Activated T-cell treated with anti-CD3 and anti-CD28 coated beads, Interleukin-2, amount 50 U/mL, for 72 hours (primary cell): ENCODE data around the gene MRPL4. TPM values are rescaled to one million over a fixed set of nuclear protein-coding genes. Genes with fewer than 3 reads are reported as not detected.

Experiments
- ATAC-seq, 2 donors: fragments of 150-1000 bp; cut with Tn5 transposase; replicated peaks in 1 of 2; 2 replicates each; pipeline ENCODE4 v1.10.0; 2021; ENCODE audit warnings: moderate library complexity in 2 of 2, mild to moderate bottlenecking in 1 of 2
- DNase-seq, 2 donors: peaks; one replicate each; pipeline ENCODE4 v3.0.0; 2021 to 2022; ENCODE audit warnings: mixed read lengths in 1 of 2
- H3K27ac Mint-ChIP-seq: one replicate; pipeline ENCODE4 v1.8.0; 2022; ENCODE audit warnings: mild to moderate bottlenecking, moderate library complexity, mixed read lengths
- H3K27me3 Mint-ChIP-seq: one replicate; pipeline ENCODE4 v1.8.0; 2022; ENCODE audit warnings: low read depth, mixed read lengths
- H3K36me3 Mint-ChIP-seq, 2 donors: one replicate each; pipeline ENCODE4 v1.8.0; 2022; ENCODE audit warnings: mixed read lengths in 2 of 2, mild to moderate bottlenecking in 1 of 2; ENCODE audit not compliant: insufficient read depth in 2 of 2
- H3K4me1 Mint-ChIP-seq: one replicate; pipeline ENCODE4 v1.8.0; 2022; ENCODE audit warnings: low read depth, mixed read lengths
- H3K4me3 Mint-ChIP-seq, 2 donors: one replicate each; pipeline ENCODE4 v1.8.0; 2022; ENCODE audit warnings: mild to moderate bottlenecking in 2 of 2, mixed read lengths in 2 of 2, moderate library complexity in 2 of 2
- H3K9me3 Mint-ChIP-seq, 2 donors: one replicate each; pipeline ENCODE4 v1.8.0; 2022; ENCODE audit warnings: mixed read lengths in 2 of 2
- total RNA-seq, 2 donors: library from RNA; stranded (reverse); gene quantifications; one replicate each; pipeline ENCODE4 v1.2.3, GENCODE V29; 2022

MRPL4 gene
- 10 to 100 TPM; 83.2 to 93.6 TPM for total RNA-seq

DNA sequence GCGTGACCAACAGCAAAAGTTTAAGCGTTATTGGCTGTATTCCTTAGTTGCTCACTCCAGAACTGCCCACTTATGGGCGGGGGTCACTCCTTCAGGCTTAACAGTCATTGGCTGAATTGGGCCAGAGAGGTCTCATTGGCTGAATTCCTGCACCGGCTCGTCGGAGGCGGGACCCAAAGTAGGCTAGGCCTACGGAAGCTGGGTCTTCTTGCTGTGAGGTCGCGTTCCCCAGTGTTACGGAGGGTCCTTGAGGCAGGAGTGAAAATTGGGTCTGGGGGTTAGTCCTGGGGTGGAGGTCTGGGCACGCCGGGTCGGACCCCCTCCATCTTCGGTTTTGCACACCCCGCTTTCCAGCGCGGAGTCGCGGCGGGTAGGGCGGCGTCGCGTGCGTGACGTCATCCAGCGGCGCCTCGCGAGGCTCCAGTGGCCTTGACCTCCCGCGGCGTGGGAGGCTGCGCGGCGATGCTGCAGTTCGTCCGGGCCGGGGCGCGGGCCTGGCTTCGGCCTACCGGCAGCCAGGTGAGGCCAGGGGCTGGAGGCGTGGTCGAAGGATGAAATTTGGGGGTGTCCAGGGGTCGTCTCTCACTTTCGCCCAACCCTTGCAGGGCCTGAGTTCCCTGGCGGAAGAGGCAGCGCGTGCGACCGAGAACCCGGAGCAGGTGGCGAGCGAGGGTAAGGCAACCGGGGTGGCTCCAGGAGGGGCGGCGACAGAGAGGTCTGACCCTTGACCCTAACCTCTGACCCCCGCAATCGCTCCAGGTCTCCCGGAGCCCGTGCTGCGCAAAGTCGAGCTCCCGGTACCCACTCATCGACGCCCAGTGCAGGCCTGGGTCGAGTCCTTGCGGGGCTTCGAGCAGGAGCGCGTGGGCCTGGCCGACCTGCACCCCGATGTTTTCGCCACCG is at the start of gene MRPL4:
Gene MRPL4 (plus strand): TSS at position 423 of the 903 bp plus-strand sequence. CDS start 40 bp downstream, at position 463.
- Mint-ChIP-seq H3K4me1 (peaks cover 20% of the 10 kb centered on the region), H3K27me3 (no peaks in the 10 kb centered on the region), H3K27ac (peak within 1 kb of the TSS; percentile 94), H3K36me3 (peaks cover 8 to 15% of the 10 kb centered on the region in 2 donors), H3K4me3 (peak within 1 kb of the TSS; percentile 94 to 96), H3K9me3 (no peaks in the 10 kb centered on the region)
- DNase-seq (peak; percentile 95 to 98), ATAC-seq (peak; percentile 96 to 97)

DNA sequence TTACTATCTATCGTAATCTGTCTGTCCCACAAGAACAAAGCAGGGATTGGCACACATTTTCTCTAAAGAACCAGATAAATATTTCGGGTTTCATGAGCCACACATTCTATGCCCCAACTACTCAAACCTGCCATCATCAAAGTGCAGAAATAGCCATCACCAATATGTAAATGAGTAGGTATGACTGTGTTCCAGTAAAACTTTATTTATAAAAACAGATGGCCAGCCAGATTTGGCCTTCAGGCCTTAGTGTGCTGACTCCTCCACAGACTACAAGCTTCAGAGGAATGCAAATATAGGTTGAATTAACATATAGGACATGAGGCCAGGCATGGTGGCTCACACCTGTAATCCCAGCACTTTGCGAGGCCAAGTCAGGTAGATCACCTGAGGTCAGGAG is 48.3 kb upstream of the MRPL4 start:
- Mint-ChIP-seq H3K9me3 (peaks cover 3 to 4% of the 10 kb centered on the region in 2 donors), H3K4me1 (peaks cover 11% of the 10 kb centered on the region), H3K27me3 (no peaks in the 10 kb centered on the region), H3K36me3 (no peaks in the 10 kb centered on the region), H3K27ac (no peak overlapping the region), H3K4me3 (no peak overlapping the region)
- DNase-seq: no peak
- ATAC-seq: no peak

DNA sequence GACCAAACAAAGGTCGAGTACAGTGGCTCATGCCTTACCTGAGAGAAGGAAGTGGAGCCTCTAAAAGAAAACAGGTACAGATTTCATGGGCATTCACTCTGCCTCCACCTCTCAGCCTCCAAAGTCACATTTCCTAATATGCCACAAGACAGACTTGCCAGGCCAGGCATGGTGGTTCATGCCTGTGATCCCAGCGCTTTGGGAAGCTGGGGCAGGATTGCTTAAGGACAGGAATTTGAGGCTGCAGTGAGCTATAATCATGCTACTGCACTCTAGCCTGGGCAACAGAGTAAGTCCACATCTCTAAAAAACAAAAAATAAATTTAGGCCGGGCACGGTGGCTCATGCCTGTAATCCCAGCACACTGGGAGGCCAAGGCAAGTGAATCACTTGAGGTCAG is 46.4 kb upstream of the MRPL4 start:
- Mint-ChIP-seq H3K4me3 (no peak overlapping the region), H3K36me3 (no peaks in the 10 kb centered on the region), H3K27ac (no peak overlapping the region), H3K4me1 (no peaks in the 10 kb centered on the region), H3K9me3 (peaks cover 3 to 4% of the 10 kb centered on the region in 2 donors), H3K27me3 (no peaks in the 10 kb centered on the region)
- ATAC-seq (no peak), DNase-seq (no peak)

- Mint-ChIP-seq H3K4me1 (no peaks in the 10 kb centered on the region), H3K27ac (no peak overlapping the region), H3K4me3 (no peak overlapping the region), H3K9me3 (peaks cover 3 to 4% of the 10 kb centered on the region in 2 donors), H3K27me3 (no peaks in the 10 kb centered on the region), H3K36me3 (no peaks in the 10 kb centered on the region)
- no peak for ATAC-seq
- DNase-seq: no peak
These were observed 45.7 kb upstream of the MRPL4 start for GRCh38 chr19:10206226-10206885.

DNA sequence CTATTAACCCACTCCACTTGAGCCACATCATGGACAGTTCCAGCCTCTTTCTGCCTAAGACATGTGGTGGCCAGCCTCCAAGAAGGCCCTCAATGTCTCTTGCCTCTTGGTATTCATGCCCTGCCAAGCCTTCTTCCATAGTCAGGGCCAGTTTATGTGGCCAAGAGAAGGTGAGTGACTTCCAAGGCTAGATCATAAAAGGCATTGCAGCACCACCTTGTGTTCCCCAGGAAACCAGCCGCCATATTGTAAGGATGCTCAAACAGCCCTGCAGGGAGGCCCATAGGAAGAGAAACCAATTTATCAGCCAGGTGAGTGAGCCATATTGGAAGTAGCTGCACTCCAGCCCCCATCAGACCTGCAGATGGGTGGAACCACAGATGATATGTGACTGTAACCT is 45.0 kb upstream of the MRPL4 start:
- Mint-ChIP-seq H3K27me3 (no peaks in the 10 kb centered on the region), H3K4me1 (no peaks in the 10 kb centered on the region), H3K27ac (no peak overlapping the region), H3K36me3 (no peaks in the 10 kb centered on the region), H3K9me3 (peaks cover 3 to 4% of the 10 kb centered on the region in 2 donors), H3K4me3 (no peak overlapping the region)
- no peak for ATAC-seq
- no peak for DNase-seq

- Mint-ChIP-seq H3K9me3 (peaks cover 3 to 4% of the 10 kb centered on the region in 2 donors), H3K27ac (no peak overlapping the region), H3K4me3 (no peak overlapping the region), H3K36me3 (no peaks in the 10 kb centered on the region), H3K27me3 (no peaks in the 10 kb centered on the region), H3K4me1 (no peaks in the 10 kb centered on the region)
- ATAC-seq (no peak), DNase-seq (no peak)
These were observed 42.7 kb upstream of the MRPL4 start for GRCh38 chr19:10209315-10209714.

DNA sequence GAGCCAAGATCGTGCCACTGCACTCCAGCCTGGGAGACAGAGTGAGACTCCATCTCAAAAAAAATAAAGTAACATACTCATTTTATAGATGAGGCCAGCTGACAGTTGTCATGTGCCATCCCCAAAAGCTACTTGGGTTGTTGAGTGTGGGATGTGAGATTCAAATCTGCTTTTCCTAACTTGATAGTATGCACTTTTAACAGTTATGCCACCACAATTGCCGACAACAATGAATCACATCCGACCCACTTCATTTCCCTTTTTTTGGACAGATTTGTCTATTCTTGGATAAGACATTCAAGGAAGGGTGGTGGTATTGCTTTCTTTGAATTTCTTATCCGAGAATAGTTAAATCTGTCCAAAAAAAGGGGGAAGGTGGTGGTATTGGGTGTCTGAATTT is 41.0 kb upstream of the MRPL4 start:
- no peak overlapping the region for H3K27ac Mint-ChIP-seq

DNA sequence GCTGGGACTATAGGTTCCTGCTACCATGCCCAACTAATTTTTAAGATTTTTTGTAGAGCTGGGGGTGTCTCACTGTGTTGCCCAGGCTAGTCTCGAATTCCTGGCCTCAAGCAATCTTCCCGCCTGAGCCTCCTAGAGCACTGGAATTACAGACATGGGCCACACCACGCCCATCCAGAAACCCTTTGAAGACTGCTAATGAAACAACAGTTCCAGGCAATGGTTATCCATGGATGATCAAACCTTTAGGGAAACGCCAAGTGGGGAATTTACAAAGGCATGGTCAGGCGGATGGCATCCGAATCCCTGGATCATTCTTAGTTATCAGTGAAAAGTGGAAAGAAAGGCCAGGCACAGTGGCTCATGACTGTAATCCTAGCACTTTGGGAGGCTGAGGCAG is 40.3 kb upstream of the MRPL4 start:
- DNase-seq: no peak
- H3K36me3 Mint-ChIP-seq: no peaks in the 10 kb centered on the region
- no peak for ATAC-seq
- no peaks in the 10 kb centered on the region for H3K4me1 Mint-ChIP-seq
- peaks cover 3 to 4% of the 10 kb centered on the region in 2 donors for H3K9me3 Mint-ChIP-seq
- H3K4me3 Mint-ChIP-seq: no peak overlapping the region
- no peaks in the 10 kb centered on the region for H3K27me3 Mint-ChIP-seq
- H3K27ac Mint-ChIP-seq: no peak overlapping the region

More for the DNA sequence above, 41.0 kb upstream of the MRPL4 start:
- Mint-ChIP-seq H3K4me1 (no peaks in the 10 kb centered on the region), H3K27me3 (no peaks in the 10 kb centered on the region), H3K4me3 (no peak overlapping the region), H3K9me3 (peaks cover 3 to 4% of the 10 kb centered on the region in 2 donors), H3K36me3 (no peaks in the 10 kb centered on the region)
- ATAC-seq (no peak), DNase-seq (no peak)

DNA sequence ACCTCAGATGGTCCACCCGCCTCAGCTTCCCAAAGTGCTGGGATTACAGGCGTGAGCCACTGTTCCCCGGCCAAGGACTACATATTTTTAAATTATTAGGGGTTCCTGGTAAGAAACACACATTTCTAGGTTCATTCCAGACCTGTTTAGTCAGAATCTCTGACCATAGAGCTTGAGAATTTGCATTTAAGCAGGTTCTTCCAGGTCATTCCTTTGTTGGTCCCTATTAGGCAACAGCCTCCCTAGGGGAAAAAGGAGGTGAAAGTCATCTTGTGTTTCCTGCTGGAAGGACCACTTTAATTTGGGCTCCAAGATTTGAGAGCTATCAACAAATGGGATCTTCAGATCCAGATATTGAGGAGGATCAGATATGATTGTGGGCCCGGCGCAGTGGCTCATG is 37.2 kb upstream of the MRPL4 start:
- no peaks in the 10 kb centered on the region for H3K9me3 Mint-ChIP-seq
- ATAC-seq (no peak), DNase-seq (no peak)
- peaks cover 4% of the 10 kb centered on the region for H3K4me1 Mint-ChIP-seq
- H3K4me3 Mint-ChIP-seq: no peak overlapping the region
- H3K36me3 Mint-ChIP-seq: no peaks in the 10 kb centered on the region
- H3K27ac Mint-ChIP-seq: no peak overlapping the region
- no peaks in the 10 kb centered on the region for H3K27me3 Mint-ChIP-seq

DNA sequence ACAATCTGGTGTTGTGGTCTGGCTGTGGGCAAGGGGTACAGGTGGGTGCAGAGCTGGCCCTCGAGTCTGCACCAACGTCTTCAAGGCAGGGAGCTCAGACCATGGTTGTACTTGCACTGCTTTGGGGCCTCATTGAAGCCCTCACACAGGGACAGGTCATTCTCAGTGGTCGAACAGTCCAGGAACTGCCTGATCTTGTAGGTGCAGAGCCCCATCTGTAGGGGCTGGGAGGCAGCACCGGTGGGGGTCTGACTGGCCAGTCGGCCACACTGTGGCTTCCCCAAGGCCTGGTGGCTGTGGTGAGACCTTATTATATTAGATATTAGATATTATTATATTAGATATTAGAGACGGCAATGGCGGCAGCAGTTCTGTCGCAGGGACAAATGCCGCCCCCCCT is 34.9 kb upstream of the MRPL4 start:
- H3K36me3 Mint-ChIP-seq: no peaks in the 10 kb centered on the region
- H3K9me3 Mint-ChIP-seq: no peaks in the 10 kb centered on the region
- no peak for ATAC-seq
- H3K27ac Mint-ChIP-seq: no peak overlapping the region
- H3K4me3 Mint-ChIP-seq: no peak overlapping the region
- no peaks in the 10 kb centered on the region for H3K27me3 Mint-ChIP-seq
- peaks cover 4% of the 10 kb centered on the region for H3K4me1 Mint-ChIP-seq
- no peak for DNase-seq

- DNase-seq (peak; percentile 17 to 31), ATAC-seq (peak; percentile 62 to 64)
- Mint-ChIP-seq H3K4me1 (peaks cover 4% of the 10 kb centered on the region), H3K9me3 (no peaks in the 10 kb centered on the region), H3K4me3 (no peak overlapping the region), H3K27ac (no peak overlapping the region), H3K27me3 (no peaks in the 10 kb centered on the region), H3K36me3 (peaks cover 0 to 3% of the 10 kb centered on the region in 2 donors)
These were observed 32.3 kb upstream of the MRPL4 start for GRCh38 chr19:10219678-10220077.

GRCh38 chr19:10220695-10221094 is 31.3 kb upstream of the MRPL4 start:
- DNase-seq (no peak), ATAC-seq (no peak)
- Mint-ChIP-seq H3K36me3 (peaks cover 0 to 3% of the 10 kb centered on the region in 2 donors), H3K4me1 (peaks cover 4% of the 10 kb centered on the region), H3K27me3 (no peaks in the 10 kb centered on the region), H3K9me3 (no peaks in the 10 kb centered on the region), H3K27ac (no peak overlapping the region), H3K4me3 (no peak overlapping the region)

- Mint-ChIP-seq H3K4me3 (no peak overlapping the region), H3K27me3 (no peaks in the 10 kb centered on the region), H3K36me3 (peaks cover 0 to 3% of the 10 kb centered on the region in 2 donors), H3K9me3 (no peaks in the 10 kb centered on the region), H3K27ac (no peak overlapping the region), H3K4me1 (peaks cover 4% of the 10 kb centered on the region)
- DNase-seq (no peak), ATAC-seq (no peak)
These were observed 29.7 kb upstream of the MRPL4 start for GRCh38 chr19:10222201-10222890.
